Inferior parietal cortex (tissue), 1 donor: ENCODE measurements around the gene ABCC3.

ENCODE experiments used
- DNase-seq: peaks from one replicate; pipeline ENCODE4 v3.0.0-alpha.2; 2016; ENCODE audit errors: extremely low spot score

Gene ABCC3

DNA sequence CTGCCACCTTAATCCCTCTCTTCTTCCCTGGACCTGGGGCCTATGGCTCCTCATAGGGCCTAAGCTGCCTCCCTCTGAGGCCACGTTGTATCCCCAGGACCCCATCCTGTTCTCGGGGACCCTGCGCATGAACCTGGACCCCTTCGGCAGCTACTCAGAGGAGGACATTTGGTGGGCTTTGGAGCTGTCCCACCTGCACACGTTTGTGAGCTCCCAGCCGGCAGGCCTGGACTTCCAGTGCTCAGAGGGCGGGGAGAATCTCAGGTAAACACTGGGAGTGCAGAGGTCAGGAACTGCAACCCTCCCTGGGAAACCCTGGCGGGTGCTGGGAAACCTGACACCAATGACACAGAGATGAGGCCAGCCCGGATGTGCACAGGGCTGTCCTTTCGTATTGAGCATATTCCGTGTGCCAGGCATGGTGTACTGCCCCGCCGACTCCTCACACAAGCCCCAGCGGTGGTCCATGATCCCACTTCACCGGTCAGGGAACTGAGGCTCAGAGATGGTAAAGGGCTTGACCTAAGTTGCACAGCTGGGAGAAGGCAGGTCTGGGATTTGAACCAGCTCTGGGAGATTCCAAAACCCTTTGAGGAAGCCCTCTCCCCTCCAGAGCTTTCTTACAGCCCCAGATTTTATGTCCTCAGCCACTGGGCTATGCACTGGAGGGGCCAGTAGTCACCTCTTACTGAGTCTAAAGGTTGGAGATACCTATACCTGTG lies 50.1 kb downstream of the ABCC3 start:
- no peak for DNase-seq

DNA sequence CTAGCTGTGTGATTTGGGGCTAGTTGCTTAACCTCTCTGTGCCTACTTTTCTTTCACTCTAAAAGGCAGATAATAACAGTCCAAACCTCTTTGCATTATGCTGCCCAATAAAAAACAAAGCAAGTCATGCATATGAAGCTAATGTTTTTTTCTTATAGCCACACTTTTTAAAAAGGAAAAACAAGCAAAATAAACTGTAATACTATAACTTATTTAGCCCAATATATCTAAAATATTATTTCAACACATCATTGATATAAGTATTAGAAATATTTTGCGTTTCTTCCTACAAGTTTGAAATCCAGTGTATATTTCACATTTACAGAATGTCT lies 50.6 kb downstream of the ABCC3 start:
- no peak for DNase-seq

DNA sequence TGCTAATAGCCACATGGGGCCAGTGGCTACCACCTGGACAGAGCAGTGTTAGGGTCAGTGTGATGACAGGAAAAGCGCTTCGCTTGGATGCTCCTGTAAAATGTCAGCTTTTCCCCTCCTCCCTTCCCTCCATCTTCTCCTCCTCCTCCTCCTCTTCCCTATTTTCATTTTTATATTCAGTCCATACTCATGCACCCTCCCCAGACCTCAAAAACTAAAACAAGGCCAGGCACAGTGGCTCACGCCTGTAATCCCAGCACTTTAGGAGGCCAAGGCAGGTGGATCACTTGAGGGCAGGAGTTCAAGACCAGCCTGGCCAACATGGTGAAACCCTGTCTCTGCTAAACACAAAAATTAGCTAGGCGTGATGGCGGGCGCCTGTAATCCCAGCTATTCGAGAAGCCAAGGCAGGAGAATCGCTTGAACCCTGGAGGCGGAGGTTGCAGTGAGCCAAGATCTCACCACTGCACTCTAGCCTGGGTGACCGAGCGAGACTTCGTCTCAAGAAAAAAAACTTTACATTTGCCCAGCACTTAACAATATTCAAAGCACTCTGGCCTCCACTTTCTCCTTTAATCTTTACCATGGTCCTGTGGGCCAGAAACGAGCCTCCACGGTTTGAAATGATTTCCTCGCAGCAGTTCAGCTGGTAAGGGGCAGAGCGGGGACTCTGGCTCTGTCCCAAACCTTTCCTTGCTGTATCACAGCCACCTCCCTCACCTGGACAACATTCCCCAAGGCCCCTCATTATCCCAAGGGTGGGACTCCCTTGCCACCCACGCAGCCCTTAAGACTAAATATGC lies 51.2 kb downstream of the ABCC3 start:
- DNase-seq: no peak

DNA sequence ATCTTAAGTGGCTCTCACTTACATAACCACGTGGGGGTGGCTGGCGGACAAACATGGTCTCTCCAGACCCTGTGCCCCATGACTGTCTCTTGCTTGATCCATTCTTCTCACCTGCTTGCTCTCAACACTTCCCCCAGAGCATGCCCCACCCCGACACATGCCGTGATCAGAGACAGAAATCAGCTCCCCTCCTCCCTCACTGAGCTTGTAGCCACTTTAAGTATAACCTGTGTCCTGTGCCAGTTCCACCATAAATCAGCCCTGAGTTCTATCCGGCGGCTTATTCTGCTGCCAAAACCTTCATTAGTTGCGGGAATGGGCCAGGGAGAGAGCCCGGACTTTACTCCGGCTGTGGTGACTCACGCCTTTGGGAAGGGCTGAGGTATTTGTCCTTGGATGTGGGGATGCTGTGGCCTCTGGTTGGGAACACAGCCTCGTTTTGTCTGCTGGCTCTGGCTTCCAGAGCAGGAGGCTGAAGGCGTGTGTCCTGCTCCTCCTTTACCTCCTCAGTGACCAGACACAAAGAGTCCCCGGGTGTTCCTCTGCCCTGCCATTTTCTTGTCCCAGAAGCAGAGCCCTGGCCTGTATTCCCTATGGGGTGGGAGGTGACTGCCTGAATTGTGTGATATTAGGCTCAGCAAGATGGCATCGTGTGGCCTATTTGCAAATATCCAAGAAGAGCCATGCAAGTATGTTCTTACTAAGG lies 52.0 kb downstream of the ABCC3 start:
- DNase-seq: no peak

DNA sequence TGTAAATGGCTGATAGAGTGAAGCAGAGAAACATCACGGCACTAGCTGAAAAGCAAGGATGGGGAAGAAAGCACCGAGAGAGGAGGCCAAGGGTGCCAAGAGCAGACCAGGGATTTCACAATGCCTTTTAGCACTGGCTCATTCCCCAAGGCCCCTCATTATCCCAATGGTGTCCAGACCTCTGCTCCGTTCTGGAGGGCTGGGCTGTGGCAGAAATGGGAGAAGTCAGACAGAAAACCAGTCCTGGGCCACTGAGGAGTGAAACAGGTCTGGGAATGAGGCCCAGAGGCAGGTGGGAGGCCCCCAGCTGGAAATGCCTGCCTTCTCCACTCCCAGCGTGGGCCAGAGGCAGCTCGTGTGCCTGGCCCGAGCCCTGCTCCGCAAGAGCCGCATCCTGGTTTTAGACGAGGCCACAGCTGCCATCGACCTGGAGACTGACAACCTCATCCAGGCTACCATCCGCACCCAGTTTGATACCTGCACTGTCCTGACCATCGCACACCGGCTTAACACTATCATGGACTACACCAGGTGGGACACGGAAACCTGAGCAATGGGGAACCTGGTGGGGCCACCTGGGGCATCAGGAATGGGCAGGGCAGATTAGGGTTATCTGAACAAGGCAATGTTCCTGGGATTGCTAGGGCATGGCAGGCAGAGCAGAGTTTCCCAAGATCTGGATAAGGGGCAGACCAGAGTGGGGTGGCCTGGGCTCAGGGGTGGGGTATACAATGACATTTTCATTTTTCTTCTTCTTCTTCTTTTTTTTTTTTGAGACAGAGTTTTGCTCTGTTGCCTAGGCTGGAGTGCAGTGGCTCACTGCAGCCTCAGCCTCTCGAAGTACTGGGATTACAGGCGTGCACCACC lies 52.8 kb downstream of the ABCC3 start:
- no peak for DNase-seq

DNA sequence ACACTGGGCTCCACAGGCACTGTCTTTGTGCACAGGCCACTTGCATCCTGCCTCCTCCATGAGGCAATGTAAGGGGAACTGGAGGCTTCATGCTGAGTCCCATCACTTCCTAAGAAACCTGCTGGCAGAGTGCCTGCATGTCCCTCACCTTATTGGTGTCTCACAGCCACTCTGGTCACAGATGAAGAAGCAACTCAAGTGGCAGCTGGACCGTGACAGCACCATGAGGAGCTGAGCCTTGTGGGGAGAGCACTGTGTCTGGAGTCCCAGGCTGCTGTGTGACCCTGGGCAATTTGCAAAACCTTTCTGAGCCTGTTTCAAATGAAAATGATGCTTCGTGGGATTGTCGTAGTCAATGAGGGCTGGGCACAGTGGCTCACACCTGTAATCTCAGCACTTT lies 53.6 kb downstream of the ABCC3 start:
- no peak for DNase-seq

DNA sequence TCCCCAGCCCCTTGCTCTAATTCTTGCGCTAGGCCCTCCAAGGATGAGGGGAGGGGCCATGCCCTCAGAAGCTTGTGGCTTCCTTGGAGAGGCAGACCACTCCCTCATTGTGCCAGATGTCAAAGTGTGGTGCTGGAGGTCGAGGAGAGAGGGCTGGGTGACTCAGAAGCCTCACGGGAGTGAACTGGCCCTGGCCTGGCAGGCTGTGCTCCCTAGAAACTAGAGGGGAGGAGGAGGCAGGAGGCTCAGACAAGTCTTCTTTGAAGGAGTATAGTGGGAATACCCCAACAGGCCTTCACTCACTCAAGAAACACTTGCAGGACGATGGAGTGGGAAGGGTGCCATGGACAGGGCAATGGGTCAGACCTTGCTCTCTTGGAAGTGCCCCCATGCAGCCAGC lies 54.6 kb downstream of the ABCC3 start:
- no peak for DNase-seq

DNA sequence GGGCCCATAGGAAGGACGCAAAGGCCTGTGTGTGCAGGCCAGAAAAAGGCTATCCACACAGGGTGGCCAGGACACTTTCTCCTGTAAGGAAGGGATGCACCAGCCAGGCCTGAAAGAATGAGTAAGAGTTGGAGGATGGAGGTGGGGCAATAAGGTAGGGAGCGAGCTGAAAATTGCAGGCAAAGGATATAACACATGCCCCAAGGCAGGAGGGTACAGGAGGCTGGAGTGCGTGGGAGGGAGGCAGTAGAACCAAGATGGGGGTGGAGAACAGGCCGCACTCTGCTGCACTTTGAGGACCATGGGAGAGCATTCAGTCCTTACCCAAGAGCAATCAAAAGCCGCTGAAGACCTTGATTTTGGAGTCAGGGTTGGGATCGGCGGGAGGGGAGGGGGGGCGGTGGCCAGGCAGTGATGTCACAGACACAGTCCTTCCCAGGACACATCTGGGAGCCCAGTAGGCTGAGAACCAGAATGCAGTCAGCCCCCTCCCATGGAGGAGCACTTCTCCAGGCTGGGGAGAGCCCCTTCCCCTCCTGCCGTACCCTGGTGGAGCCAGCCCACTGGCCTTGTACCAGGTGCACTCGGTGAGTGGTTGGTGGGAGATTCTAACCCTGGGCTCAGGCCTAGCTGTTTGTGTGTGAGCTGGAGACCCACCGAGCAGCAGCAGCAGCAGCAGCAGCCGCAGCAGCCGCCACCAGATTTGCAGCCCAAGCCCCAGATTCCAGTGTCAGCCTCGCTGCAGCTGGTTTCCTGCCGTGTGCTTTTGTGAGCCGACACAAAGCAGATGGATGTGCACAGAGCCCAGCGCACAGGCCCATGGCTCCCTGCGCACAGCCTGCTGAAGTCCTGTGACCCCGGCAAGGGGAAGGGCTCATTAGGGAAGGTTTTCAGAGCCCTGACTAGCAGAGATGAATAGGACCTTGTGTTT lies 55.5 kb downstream of the ABCC3 start:
- no peak for DNase-seq

DNA sequence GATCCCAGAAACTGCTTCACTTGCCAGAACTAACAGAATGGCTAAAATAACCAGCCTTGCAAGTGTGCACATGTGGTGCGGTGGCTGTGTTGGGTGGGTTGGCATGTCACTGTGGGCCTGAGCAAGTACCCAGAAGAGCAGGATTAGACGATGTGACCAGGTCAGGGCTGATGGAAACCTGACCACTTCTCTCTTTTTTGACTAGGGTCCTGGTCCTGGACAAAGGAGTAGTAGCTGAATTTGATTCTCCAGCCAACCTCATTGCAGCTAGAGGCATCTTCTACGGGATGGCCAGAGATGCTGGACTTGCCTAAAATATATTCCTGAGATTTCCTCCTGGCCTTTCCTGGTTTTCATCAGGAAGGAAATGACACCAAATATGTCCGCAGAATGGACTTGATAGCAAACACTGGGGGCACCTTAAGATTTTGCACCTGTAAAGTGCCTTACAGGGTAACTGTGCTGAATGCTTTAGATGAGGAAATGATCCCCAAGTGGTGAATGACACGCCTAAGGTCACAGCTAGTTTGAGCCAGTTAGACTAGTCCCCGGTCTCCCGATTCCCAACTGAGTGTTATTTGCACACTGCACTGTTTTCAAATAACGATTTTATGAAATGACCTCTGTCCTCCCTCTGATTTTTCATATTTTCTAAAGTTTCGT lies 56.3 kb downstream of the ABCC3 start:
- no peak for DNase-seq

DNA sequence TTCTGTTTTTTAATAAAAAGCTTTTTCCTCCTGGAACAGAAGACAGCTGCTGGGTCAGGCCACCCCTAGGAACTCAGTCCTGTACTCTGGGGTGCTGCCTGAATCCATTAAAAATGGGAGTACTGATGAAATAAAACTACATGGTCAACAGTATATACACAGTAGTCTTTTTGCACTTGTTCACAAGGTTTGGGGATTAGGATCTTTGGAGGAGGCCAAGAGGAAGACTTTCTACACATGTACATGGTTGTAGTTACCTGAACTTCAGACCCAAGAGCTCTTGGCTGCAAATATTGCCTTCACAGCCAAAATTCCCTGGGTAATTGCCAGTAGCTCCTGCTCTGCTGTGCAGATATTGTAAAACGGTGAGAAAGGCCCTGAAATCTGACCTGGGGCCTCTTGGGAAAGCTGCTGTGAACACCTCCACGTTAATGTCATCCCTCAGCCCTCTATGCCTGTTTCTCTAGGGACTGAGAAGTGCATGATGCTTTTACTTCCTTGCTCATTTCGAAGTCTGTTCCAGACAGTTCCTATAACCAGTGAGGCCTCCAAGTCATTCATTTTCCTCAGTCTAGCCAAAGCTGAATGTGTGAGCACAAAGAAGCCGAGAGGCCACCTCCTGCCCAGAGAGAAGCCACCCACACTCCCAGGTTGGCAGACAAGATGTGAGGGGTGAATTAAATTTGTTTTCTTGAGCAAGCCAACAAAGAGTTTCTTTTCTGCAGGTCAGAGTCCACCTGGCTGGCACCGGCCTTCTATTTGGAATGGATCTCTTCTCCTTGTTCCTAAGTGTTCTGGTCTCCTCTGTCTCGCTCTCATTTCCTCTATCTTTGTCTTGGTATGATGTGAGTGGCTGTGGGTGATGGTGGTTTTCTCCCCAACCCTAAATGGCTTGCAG lies 57.1 kb downstream of the ABCC3 start:
- DNase-seq: no peak

DNA sequence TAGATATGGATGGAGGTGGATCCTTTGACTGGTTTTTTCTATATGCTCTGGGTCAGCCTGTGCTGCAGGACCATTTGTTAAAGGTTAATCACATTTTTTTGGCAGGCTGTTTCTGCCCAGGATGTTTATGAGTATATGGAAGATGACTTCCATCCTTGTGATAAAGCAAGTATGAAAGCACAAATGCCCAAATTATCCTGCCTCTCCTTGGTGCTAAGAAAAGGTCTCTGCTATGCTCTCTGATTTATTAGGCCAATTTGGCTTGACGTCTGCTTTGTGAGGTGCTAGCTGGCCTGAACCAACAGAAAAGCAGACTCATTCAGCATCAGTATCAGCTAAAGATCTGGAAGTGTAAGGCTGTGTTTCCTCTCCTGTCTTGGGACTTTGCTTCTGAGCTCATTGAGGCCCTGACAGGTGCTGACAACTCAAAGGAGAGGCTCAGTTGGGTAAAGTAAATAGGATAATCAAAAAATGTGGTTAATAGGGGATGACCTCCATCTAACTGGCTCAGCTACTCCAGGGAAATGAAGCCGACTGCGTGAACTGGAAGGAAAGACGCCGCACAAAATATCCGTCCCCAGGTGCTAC lies 57.9 kb downstream of the ABCC3 start:
- no peak for DNase-seq

DNA sequence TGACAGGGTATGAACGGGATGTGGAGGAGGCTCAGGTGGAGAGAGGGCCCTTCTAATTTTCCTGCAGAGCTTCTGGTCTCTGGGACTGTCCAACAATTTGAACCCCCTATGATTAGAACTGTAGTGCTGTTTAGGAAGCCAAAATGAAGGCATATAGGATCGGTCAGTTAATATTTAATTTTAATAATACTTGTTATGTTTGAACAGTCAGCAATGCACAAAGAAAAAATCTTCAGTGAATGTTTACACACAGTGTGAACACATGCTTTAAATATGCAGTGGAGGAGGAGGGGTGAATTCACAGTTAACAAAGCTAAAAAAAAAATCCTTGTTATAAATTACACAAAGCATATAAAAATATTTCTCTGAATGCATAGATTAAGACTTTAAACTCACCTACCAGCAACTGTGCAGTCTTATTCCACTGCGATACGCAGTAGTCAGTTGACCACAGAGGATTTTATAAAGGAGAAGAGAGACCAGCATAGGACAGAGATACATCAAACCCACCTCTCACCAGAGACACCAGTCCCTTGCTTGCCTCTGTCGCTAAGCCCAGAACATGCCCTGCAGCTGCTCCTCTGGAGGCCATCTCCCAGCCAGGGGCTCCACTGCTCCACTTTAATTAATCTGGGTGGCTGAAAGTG lies 58.5 kb downstream of the ABCC3 start:
- no peak for DNase-seq

DNA sequence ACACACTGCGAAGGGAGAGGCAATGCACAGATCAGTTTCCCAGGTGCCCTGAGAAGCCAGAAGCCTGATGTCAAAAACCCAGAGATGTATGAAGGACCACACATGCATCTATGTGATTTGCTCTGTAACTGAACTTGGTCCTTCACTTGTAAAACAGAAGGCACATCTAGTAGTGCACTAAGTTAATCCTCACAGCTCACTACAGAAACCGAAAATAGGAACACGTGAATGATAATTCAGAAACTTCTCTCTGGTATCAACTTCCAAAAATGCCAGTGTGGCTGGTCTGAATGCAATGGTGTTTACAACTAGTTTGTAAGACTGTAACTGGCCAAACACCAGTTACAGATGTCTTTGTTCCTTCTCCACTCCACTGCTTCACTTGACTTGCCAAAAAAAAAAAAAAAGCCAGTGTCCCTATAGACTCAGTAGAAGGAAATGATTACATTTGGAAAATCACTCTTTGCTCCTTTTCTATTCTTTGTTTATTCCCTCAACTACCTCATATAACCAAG lies 61.7 kb downstream of the ABCC3 start:
- no peak for DNase-seq

DNA sequence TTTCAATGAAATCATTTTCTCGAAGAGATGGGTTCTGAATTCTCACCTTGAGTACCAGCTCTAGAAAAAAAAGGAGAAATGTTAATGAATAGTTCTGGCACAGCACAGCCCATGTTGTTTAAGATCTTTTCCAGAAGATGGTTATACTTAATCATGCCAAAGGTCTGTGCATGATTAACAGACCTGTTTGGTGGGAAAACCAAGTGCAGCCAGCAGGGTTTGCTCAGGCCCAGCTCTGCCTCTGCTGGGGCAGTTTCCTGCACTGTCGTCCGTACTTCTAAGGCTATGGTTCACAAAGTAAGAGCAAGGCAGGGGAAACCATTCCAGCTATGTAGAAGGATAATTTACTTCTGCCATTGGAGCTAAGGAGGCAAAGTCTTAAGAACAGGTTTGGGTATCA lies 62.4 kb downstream of the ABCC3 start:
- DNase-seq: no peak

DNA sequence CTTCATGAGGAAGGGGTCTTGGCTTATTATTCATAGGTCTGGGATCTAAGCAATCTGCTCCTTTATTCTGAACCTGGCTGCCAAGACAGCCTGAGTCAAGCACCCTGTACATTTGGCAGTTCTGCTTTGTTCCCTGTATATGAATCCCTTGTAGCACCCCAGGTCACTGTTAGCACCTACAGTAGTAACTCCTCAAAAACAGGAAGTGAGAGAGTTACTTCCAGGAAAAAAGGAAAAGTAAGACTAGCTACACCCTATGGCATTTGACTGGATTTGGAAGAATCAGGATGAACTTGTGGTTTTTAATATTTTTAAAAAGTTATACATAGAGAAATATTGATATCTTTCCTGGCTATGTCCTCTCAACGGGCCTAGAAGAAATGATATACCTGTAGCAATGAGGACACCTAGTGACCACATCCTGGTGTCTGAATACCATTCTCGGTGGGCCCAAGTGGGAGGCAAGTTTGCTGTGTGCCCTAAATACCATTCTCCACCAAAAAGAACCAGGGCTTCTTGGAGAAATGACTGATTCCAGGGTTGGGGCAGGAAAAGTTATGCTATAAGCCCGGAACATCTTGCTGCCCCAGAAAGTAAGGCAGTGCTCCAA lies 63.1 kb downstream of the ABCC3 start:
- DNase-seq: no peak

DNA sequence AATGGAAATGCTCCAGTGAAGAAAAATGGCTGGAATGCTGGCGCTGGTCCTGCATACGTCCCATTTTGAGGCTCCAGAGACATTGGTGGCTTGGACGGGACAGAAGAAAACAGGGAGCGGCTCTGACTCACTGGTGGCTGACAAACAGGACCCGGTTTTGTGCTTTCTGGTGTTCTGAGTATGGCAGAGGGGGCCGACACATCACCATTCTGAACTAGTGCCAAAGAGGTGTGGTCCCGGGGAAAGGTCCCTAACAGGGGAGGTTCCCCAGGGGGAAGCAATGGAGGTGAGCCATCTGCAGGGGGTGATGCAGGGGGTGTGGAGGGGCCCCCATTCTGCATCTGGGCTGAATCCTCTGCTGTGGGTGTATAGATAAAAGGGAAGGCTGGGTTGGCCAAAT lies 64.7 kb downstream of the ABCC3 start:
- no peak for DNase-seq

DNA sequence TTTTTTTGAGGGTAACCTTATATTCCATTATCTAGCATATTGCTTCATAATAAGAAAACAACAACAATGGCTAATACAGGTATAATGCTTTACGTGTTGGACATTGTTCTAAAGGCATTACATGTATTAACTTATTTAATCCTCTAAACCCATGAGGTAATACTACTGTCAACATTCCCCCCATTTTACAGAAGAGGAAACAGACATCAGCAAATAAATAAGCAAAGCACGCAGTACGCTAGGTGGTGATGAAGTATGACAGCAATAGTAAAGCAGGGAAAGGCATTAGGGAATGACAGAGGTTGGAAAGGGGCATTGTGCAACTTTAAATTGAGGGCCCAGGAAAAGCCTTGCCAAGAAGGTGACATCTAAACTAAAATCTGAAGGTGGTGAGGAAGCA lies 68.5 kb downstream of the ABCC3 start:
- DNase-seq: no peak
